Measurements from ENCODE around the gene DTX3L.

DTX3L gene

GRCh38 chr3:122587572-122587971, 23.4 kb downstream of the DTX3L start:
- TF ChIP-seq CTCF (IDR thresholded peaks at IDR 0.05; ENCODE audit: extremely low read depth, missing control alignments) = no peak
- DNase-seq (ENCODE audit: low spot score) = no peak

GRCh38 chr3:122589297-122589696, 25.2 kb downstream of the DTX3L start:
- no peak for DNase-seq (ENCODE audit: low spot score)
- no peak for TF ChIP-seq CTCF (IDR thresholded peaks at IDR 0.05; ENCODE audit: extremely low read depth, missing control alignments)

- no peak for DNase-seq (ENCODE audit: low spot score)
- no peak for TF ChIP-seq CTCF (IDR thresholded peaks at IDR 0.05; ENCODE audit: extremely low read depth, missing control alignments)
Measured at GRCh38 chr3:122590610-122591009, 26.5 kb downstream of the DTX3L start.

GRCh38 chr3:122594025-122594424, 29.9 kb downstream of the DTX3L start:
- no peak for DNase-seq (ENCODE audit: low spot score)
- TF ChIP-seq CTCF (IDR thresholded peaks at IDR 0.05; ENCODE audit: extremely low read depth, missing control alignments) = no peak

- TF ChIP-seq CTCF (IDR thresholded peaks at IDR 0.05; ENCODE audit: extremely low read depth, missing control alignments) = no peak
- DNase-seq (ENCODE audit: low spot score) = no peak
Measured at GRCh38 chr3:122598151-122598550, 34.0 kb downstream of the DTX3L start.

- TF ChIP-seq CTCF (IDR thresholded peaks at IDR 0.05; ENCODE audit: extremely low read depth, missing control alignments) = no peak
- DNase-seq (ENCODE audit: low spot score) = no peak
Measured at GRCh38 chr3:122598556-122598955, 34.4 kb downstream of the DTX3L start.

GRCh38 chr3:122602011-122602710, 38.0 kb downstream of the DTX3L start:
- no peak for TF ChIP-seq CTCF (IDR thresholded peaks at IDR 0.05; ENCODE audit: extremely low read depth, missing control alignments)
- no peak for DNase-seq (ENCODE audit: low spot score)
